Activated CD8-positive, alpha-beta T cell treated with anti-CD3 and anti-CD28 coated beads for 36 hours (primary cell): ENCODE results near the gene OR13C3. TPM values are rescaled to one million over a fixed set of nuclear protein-coding genes. Genes with fewer than 3 reads are reported as not detected.

Experiments
- ATAC-seq: fragments of 200-7000 bp; cut with Tn5 transposase; one replicate; pipeline ENCODE4 v1.10.0; 2021; ENCODE audit warnings: mild to moderate bottlenecking, moderate library complexity
- CTCF ChIA-PET: fragments of 350-600 bp; sonication (Branson Sonifier 250); formaldehyde crosslinking; loops from one replicate; lab custom pipeline; 2021; ENCODE audit warnings: antibody characterized with exemption; lab: Charles Lee
- POLR2A ChIA-PET: fragments of 350-600 bp; sonication (Branson Sonifier 250); formaldehyde crosslinking; loops from one replicate; lab custom pipeline; 2021; ENCODE audit warnings: antibody characterized with exemption; lab: Charles Lee
- DNase-seq: peaks from one replicate; pipeline ENCODE4 v3.0.0-alpha.2; 2020
- H3K27ac Mint-ChIP-seq: one replicate; pipeline ENCODE4 v1.8.0; 2021; ENCODE audit warnings: mild to moderate bottlenecking, mixed read lengths
- H3K27me3 Mint-ChIP-seq: one replicate; pipeline ENCODE4 v1.8.0; 2021; ENCODE audit warnings: mixed read lengths
- H3K36me3 Mint-ChIP-seq: one replicate; pipeline ENCODE4 v1.8.0; 2021; ENCODE audit warnings: low read depth, mixed read lengths
- H3K4me1 Mint-ChIP-seq: one replicate; pipeline ENCODE4 v1.8.0; 2021; ENCODE audit warnings: low read depth, mixed read lengths
- H3K4me3 Mint-ChIP-seq: one replicate; pipeline ENCODE4 v1.8.0; 2021; ENCODE audit warnings: mild to moderate bottlenecking, moderate library complexity, mixed read lengths
- H3K9me3 Mint-ChIP-seq: one replicate; pipeline ENCODE4 v1.8.0; 2021; ENCODE audit warnings: mixed read lengths
- intact Hi-C: fragments of 100-400 bp; cut with micrococcal nuclease; formaldehyde crosslinking; loops from one replicate; pipeline ENCODE4 v1.10.0; 2022
- total RNA-seq, 2 experiments: library from RNA; stranded (reverse); gene quantifications; one replicate each; pipeline ENCODE4 v1.2.3, GENCODE V29; 2021
- TF ChIP-seq, protein P1 (sequence below): fragments of 200-600 bp; IDR thresholded peaks from one replicate; pipeline ENCODE4 v1.8.0; 2022; ENCODE audit warnings: antibody characterized with exemption, mild to moderate bottlenecking

OR13C3 gene
- total RNA-seq, 2 experiments from 2014 or later = not detected

DNA sequence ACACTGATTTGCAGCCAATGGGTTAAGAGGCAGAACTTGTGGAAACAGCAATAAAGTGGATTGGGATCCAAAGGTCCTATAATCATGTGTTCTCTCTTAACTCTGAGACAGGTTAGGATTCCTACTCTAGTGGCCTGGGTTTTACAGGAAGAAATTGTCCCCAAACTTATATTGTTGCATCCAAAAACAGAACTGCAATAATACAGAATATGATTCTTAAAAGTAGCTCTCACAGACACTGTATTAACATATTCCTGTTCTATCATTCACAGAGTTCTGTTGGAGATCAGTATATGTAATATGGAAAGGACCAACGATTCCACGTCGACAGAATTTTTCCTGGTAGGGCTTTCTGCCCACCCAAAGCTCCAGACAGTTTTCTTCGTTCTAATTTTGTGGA is 32.2 kb upstream of the OR13C3 start, which contains the start of gene OR13C8:
TSS of gene OR13C8 (plus strand) at position 301 of the 400 bp plus-strand sequence. CDS start at position 301, 0 bp downstream.
- intact Hi-C loops = no loop called here
- H3K4me3 Mint-ChIP-seq = no peak within 1 kb of the TSS
- H3K27ac Mint-ChIP-seq = no peak within 1 kb of the TSS
- ATAC-seq (no peak), DNase-seq (no peak)
- H3K9me3 Mint-ChIP-seq = peaks cover 8% of the 10 kb centered on the region
- ChIA-PET POLR2A (no interaction called here), CTCF (no interaction called here)
- H3K27me3 Mint-ChIP-seq = no peaks in the 10 kb centered on the region
- H3K4me1 Mint-ChIP-seq = no peaks in the 10 kb centered on the region
- H3K36me3 Mint-ChIP-seq = no peaks in the 10 kb centered on the region
- TF ChIP-seq, protein P1, sequence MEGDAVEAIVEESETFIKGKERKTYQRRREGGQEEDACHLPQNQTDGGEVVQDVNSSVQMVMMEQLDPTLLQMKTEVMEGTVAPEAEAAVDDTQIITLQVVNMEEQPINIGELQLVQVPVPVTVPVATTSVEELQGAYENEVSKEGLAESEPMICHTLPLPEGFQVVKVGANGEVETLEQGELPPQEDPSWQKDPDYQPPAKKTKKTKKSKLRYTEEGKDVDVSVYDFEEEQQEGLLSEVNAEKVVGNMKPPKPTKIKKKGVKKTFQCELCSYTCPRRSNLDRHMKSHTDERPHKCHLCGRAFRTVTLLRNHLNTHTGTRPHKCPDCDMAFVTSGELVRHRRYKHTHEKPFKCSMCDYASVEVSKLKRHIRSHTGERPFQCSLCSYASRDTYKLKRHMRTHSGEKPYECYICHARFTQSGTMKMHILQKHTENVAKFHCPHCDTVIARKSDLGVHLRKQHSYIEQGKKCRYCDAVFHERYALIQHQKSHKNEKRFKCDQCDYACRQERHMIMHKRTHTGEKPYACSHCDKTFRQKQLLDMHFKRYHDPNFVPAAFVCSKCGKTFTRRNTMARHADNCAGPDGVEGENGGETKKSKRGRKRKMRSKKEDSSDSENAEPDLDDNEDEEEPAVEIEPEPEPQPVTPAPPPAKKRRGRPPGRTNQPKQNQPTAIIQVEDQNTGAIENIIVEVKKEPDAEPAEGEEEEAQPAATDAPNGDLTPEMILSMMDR = no peak

DNA sequence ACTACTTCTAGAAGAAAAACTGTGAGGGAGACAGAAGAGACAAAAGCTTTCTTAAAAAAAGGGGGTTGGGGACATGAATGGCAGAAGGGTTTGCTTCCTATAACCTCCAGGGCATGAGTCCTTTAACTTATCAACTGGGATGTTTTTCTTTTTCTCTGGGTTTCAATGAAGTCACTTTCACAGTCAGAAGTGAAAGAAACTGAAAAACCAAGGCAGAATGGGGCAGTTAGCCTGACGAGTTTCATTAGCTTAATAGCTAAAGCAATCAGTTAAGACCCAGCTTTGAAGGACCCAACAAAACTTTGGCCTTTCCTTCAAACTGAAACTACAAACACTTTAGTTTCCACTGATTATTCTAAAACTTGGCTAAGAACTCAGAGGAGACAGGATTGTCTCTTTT is 27.7 kb upstream of the OR13C3 start:
- DNase-seq = no peak
- no peak overlapping the region for H3K27ac Mint-ChIP-seq
- TF ChIP-seq, protein P1 = no peak
- CTCF ChIA-PET = interaction anchor here (0.8 kb wide), 1 partner anchor 32 kb away, joined by 4 read pairs; no protein-coding TSS in a partner anchor
- POLR2A ChIA-PET = no interaction called here
- H3K27me3 Mint-ChIP-seq = no peaks in the 10 kb centered on the region
- ATAC-seq = no peak
- H3K4me1 Mint-ChIP-seq = no peaks in the 10 kb centered on the region
- H3K36me3 Mint-ChIP-seq = no peaks in the 10 kb centered on the region
- no peaks in the 10 kb centered on the region for H3K9me3 Mint-ChIP-seq
- H3K4me3 Mint-ChIP-seq = no peak overlapping the region
- intact Hi-C loops = no loop called here

DNA sequence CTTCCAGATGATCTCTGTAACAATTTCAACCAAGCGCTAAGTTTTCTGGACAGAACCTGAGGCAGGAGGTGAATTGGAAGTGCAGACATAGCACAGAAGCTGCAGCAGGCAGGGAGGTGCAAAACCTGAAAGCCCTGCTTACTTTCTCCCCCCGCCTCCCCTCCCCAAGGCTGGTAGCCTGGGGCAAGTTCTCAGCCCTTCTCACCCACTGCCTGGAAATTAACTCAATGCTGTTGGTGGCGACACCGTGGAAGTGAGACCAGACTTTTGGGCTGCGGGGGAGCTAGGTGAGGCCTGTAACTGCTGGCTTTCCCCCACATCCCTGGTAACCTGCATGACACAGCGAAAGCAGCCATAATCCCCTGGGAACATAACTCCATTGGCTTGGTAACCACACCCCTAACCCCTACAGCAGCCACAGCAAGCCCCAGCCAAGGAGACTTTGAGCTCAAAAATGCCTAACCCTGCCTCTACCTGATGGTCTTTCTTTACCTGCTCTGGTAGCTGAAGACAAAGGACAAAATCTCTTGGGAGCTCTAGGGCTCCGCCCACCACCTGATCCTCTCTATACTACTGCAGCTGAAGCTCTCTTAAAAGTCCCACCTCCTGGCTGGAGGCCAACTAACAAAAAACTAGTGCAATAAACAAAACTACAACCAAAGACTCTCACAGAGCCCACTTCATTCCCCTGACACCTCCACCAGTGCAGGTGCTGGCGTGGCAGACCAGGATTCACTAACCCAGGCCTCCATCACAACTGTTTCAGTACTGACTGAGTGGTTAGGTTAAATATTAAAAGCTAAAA is 20.4 kb upstream of the OR13C3 start:
- TF ChIP-seq, protein P1 = no peak
- ChIA-PET POLR2A (no interaction called here), CTCF (no interaction called here)
- intact Hi-C loops = no loop called here
- H3K4me1 Mint-ChIP-seq = no peaks in the 10 kb centered on the region
- no peaks in the 10 kb centered on the region for H3K27me3 Mint-ChIP-seq
- no peaks in the 10 kb centered on the region for H3K36me3 Mint-ChIP-seq
- no peak overlapping the region for H3K27ac Mint-ChIP-seq
- DNase-seq (no peak), ATAC-seq (no peak)
- H3K9me3 Mint-ChIP-seq = peaks cover 1% of the 10 kb centered on the region
- no peak overlapping the region for H3K4me3 Mint-ChIP-seq

DNA sequence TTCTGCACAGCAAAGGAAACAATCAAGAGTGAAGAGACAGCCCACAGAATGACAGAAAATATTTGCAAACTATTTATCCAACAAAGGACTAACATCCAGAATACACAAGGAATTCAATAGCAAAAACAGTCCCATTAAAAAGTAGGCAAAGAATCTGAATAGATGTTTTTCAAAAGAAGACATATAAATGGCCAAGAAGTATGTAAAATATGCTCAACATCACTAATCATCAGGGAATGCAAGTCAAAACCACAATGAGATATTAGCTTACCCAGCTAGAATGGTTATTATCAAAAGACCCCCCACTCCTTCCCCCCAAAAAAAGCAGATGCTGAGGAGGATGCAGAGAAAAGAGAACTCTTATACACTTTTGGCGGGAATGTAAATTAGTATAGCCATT is 18.9 kb upstream of the OR13C3 start:
- Mint-ChIP-seq H3K9me3 (peaks cover 1% of the 10 kb centered on the region), H3K36me3 (no peaks in the 10 kb centered on the region), H3K27ac (no peak overlapping the region), H3K4me1 (no peaks in the 10 kb centered on the region), H3K27me3 (no peaks in the 10 kb centered on the region), H3K4me3 (no peak overlapping the region)
- DNase-seq (no peak), ATAC-seq (no peak)
- TF ChIP-seq, protein P1 = no peak
- CTCF ChIA-PET = no interaction called here
- POLR2A ChIA-PET = no interaction called here
- intact Hi-C loops = no loop called here

DNA sequence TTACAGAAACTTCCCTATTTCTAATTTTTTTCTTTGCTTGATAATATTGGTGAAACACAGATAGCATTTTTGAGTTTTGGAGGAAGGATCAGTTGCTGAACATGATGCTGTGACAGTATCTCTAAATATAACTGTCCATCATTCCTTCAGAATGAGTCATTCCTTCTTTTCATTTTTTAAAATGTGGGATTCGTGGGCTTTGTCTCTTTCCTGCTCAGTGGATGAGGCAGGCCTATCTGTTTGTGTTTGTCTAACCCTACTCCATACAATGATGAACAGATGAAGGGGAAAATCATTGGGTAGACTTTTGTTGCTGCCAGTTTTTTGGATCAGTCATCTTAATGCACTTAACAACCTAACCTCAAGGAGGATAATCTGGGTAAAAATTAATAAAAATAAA is 16.6 kb upstream of the OR13C3 start:
- POLR2A ChIA-PET = no interaction called here
- Mint-ChIP-seq H3K9me3 (peaks cover under 1% of the 10 kb centered on the region), H3K27ac (no peak overlapping the region), H3K36me3 (no peaks in the 10 kb centered on the region), H3K4me1 (no peaks in the 10 kb centered on the region), H3K27me3 (no peaks in the 10 kb centered on the region), H3K4me3 (no peak overlapping the region)
- TF ChIP-seq, protein P1 = no peak
- intact Hi-C loops = no loop called here
- CTCF ChIA-PET = no interaction called here
- DNase-seq (no peak), ATAC-seq (no peak)
